B cell (primary cell): ENCODE measurements around the gene UBASH3B. TPM values are rescaled to one million over a fixed set of nuclear protein-coding genes. Genes with fewer than 3 reads are reported as not detected.

Source experiments
- ATAC-seq: fragments of 200-7000 bp; cut with Tn5 transposase; one replicate; pipeline ENCODE4 v1.10.0; 2021; ENCODE audit warnings: low read depth, mild to moderate bottlenecking, moderate number of reproducible peaks, moderate library complexity
- CTCF ChIA-PET: fragments of 350-600 bp; sonication (Branson Sonifier 250); formaldehyde crosslinking; loops from one replicate; lab custom pipeline; 2021; ENCODE audit warnings: antibody characterized with exemption, inconsistent platforms; lab: Charles Lee
- POLR2A ChIA-PET: fragments of 350-600 bp; sonication (Branson Sonifier 250); formaldehyde crosslinking; loops from one replicate; lab custom pipeline; 2021; ENCODE audit warnings: antibody characterized with exemption; lab: Charles Lee
- DNase-seq: peaks from one replicate; pipeline ENCODE4 v3.0.0; 2013
- H2AFZ ChIP-seq: 2 replicates; pipeline ENCODE4 v1.6.1; 2012; ENCODE audit warnings: mild to moderate bottlenecking, low read depth, low read length; ENCODE audit not compliant: insufficient read depth, poor library complexity, severe bottlenecking
- H3K27ac ChIP-seq, 2 donors: 1 replicate in 1 of 2; 2 replicates in 1 of 2; pipeline ENCODE4 v1.5.1; 2012 to 2013; ENCODE audit warnings: low read length in 2 of 2, mild to moderate bottlenecking in 2 of 2, moderate library complexity in 1 of 2
- H3K27me3 ChIP-seq, 4 experiments: fragments of 200-600 bp in 1 of 4; sonication (generic) in 1 of 4; replicated peaks in 1 of 4; 1 replicate in 2 of 4; 2 replicates in 2 of 4; pipeline versions ENCODE4 v1.6.1 to v1.7.0; 2013 to 2016; ENCODE audit warnings: low read length in 3 of 4, mild to moderate bottlenecking in 2 of 4, mixed read lengths in 1 of 4, moderate library complexity in 1 of 4; ENCODE audit not compliant: insufficient read depth in 4 of 4, control insufficient read depth in 3 of 4; ENCODE audit errors: control extremely low read depth in 1 of 4
- H3K36me3 ChIP-seq, 2 experiments: replicated peaks in 1 of 2; 1 replicate in 1 of 2; 2 replicates in 1 of 2; pipeline versions ENCODE4 v1.6.1 to v1.7.1; 2013; ENCODE audit warnings: low read length in 1 of 2; ENCODE audit not compliant: insufficient read depth in 2 of 2, control insufficient read depth in 1 of 2; ENCODE audit errors: control extremely low read depth in 1 of 2, extremely low read depth in 1 of 2
- H3K4me1 ChIP-seq, 2 donors: fragments of 200-600 bp in 1 of 2; sonication (generic) in 1 of 2; 1 replicate in 1 of 2; 2 replicates in 1 of 2; pipeline versions ENCODE4 v1.5.1 to v1.6.1; 2013 to 2017; ENCODE audit warnings: low read length in 2 of 2; ENCODE audit not compliant: control insufficient read depth in 2 of 2, insufficient read depth in 2 of 2
- H3K4me2 ChIP-seq: replicated peaks from 2 replicates; pipeline ENCODE3; 2012; ENCODE audit warnings: mild to moderate bottlenecking, low read depth, low read length; ENCODE audit not compliant: poor library complexity, severe bottlenecking
- H3K4me3 ChIP-seq, 5 experiments: fragments of 200-600 bp in 1 of 5; sonication (generic) in 1 of 5; 1 replicate in 3 of 5; 2 replicates in 2 of 5; pipeline versions ENCODE4 v1.5.1 to v1.7.0; 2011 to 2016; ENCODE audit warnings: low read length in 4 of 5, mild to moderate bottlenecking in 4 of 5, low read depth in 2 of 5, control low read depth in 1 of 5, moderate library complexity in 1 of 5; ENCODE audit not compliant: insufficient read depth in 1 of 5; ENCODE audit errors: control extremely low read depth in 1 of 5, extremely low read depth in 1 of 5
- H3K79me2 ChIP-seq: fragments of 200-600 bp; sonication (generic); one replicate; pipeline ENCODE4 v1.6.0; 2016; ENCODE audit warnings: low read length; ENCODE audit not compliant: control insufficient read depth, insufficient read depth
- H3K9ac ChIP-seq: fragments of 200-600 bp; sonication (generic); 2 replicates; pipeline ENCODE4 v1.6.1; 2017; ENCODE audit warnings: mild to moderate bottlenecking, low read length, moderate library complexity
- H3K9me3 ChIP-seq, 3 donors: one replicate each; pipeline versions ENCODE4 v1.6.1 to v1.7.1; 2013; ENCODE audit warnings: low read length in 2 of 3; ENCODE audit not compliant: control insufficient read depth in 2 of 3, insufficient read depth in 1 of 3; ENCODE audit errors: control extremely low read depth in 1 of 3
- H4K20me1 ChIP-seq: 2 replicates; pipeline ENCODE4 v1.6.0; 2012; ENCODE audit warnings: mild to moderate bottlenecking, low read length; ENCODE audit not compliant: insufficient read depth, control insufficient read depth, poor library complexity, severe bottlenecking
- H3K27ac Mint-ChIP-seq: one replicate; pipeline ENCODE4 v1.8.0; 2021; ENCODE audit warnings: mixed read lengths
- H3K27me3 Mint-ChIP-seq: one replicate; pipeline ENCODE4 v1.8.0; 2021; ENCODE audit warnings: mixed read lengths
- H3K4me1 Mint-ChIP-seq: one replicate; pipeline ENCODE4 v1.8.0; 2021; ENCODE audit warnings: mixed read lengths
- H3K4me3 Mint-ChIP-seq: one replicate; pipeline ENCODE4 v1.8.0; 2021; ENCODE audit warnings: mixed read lengths
- H3K9me3 Mint-ChIP-seq: one replicate; pipeline ENCODE4 v1.8.0; 2022; ENCODE audit warnings: mixed read lengths; ENCODE audit not compliant: insufficient read depth
- EZH2 ChIP-seq: IDR thresholded peaks from 2 replicates; pipeline ENCODE4 v1.6.1; 2012; ENCODE audit warnings: borderline replicate concordance, low read depth, mild to moderate bottlenecking, moderate library complexity, low read length; ENCODE audit not compliant: insufficient read depth, poor library complexity, severe bottlenecking
- WGBS: methylation state at CpG from one replicate; pipeline ENCODE4 v1.1.5; 2013; ENCODE audit warnings: missing lambda C conversion rate; ENCODE audit not compliant: insufficient coverage; 5-methylcytosine and 5-hydroxymethylcytosine counted together
- intact Hi-C: fragments of 100-400 bp; cut with micrococcal nuclease; formaldehyde crosslinking; loops from one replicate; pipeline ENCODE4 v1.10.0; 2022
- polyA plus RNA-seq: library from polyadenylated mRNA; depleted of rRNA; stranded (reverse); fragments of >200 nt; gene quantifications from 2 replicates; pipeline ENCODE4 v1.2.3, GENCODE V29; 2012
- total RNA-seq, 2 donors: library from RNA; stranded (reverse); fragments of 120-200 nt in 1 of 2; gene quantifications; 1 replicate in 1 of 2; 2 replicates in 1 of 2; pipeline versions ENCODE4 v1.2.3 to v1.2.4, GENCODE V29; 2013 to 2022
- TF ChIP-seq, protein P1 (sequence below): fragments of 200-600 bp; IDR thresholded peaks from one replicate; pipeline ENCODE4 v1.8.0; 2022; ENCODE audit warnings: antibody characterized with exemption, mild to moderate bottlenecking

UBASH3B gene
- total and polyA plus RNA-seq, 2 donors (not counting 1 experiment from before 2014, with no cell fraction given): 2.3 to 3.6 TPM

GRCh38 chr11:122769126-122769780, 113.7 kb downstream of the UBASH3B start:
- Histone ChIP-seq H3K4me3 (no peak overlapping the region), H3K9ac (no peak overlapping the region), H3K4me1 (no peaks in the 10 kb centered on the region), H4K20me1 (no peaks in the 10 kb centered on the region), H3K27me3 (no peaks in the 10 kb centered on the region), H3K79me2 (peaks cover 3% of the 10 kb centered on the region), H3K4me2 (no peak overlapping the region), H3K27ac (no peak overlapping the region), H2AFZ (no peak overlapping the region), H3K9me3 (peaks cover 0 to 4% (median 0%) of the 10 kb centered on the region in 3 donors), H3K36me3 (no peaks in the 10 kb centered on the region)
- Mint-ChIP-seq H3K27me3 (peaks cover 5% of the 10 kb centered on the region), H3K27ac (no peak overlapping the region), H3K4me3 (no peak overlapping the region), H3K4me1 (no peaks in the 10 kb centered on the region), H3K9me3 (no peaks in the 10 kb centered on the region)
- intact Hi-C loops: no loop called here
- DNase-seq (no peak), ATAC-seq (no peak)
- TF ChIP-seq EZH2: no peak
- TF ChIP-seq, protein P1, sequence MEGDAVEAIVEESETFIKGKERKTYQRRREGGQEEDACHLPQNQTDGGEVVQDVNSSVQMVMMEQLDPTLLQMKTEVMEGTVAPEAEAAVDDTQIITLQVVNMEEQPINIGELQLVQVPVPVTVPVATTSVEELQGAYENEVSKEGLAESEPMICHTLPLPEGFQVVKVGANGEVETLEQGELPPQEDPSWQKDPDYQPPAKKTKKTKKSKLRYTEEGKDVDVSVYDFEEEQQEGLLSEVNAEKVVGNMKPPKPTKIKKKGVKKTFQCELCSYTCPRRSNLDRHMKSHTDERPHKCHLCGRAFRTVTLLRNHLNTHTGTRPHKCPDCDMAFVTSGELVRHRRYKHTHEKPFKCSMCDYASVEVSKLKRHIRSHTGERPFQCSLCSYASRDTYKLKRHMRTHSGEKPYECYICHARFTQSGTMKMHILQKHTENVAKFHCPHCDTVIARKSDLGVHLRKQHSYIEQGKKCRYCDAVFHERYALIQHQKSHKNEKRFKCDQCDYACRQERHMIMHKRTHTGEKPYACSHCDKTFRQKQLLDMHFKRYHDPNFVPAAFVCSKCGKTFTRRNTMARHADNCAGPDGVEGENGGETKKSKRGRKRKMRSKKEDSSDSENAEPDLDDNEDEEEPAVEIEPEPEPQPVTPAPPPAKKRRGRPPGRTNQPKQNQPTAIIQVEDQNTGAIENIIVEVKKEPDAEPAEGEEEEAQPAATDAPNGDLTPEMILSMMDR: no peak
- ChIA-PET POLR2A (no interaction called here), CTCF (interaction anchor here (1.0 to 1.2 kb wide), 2 partner anchors 13 to 136 kb away, joined by 4 to 6 read pairs; no protein-coding TSS in a partner anchor)
- WGBS: 100% methylated on average over 1 of the region's 4 CpGs

GRCh38 chr11:122772945-122773344, 117.4 kb downstream of the UBASH3B start:
- 83% methylated on average over 7 of the region's 7 CpGs for WGBS

More at GRCh38 chr11:122772945-122773344, 117.4 kb downstream of the UBASH3B start:
- DNase-seq: no peak
- H3K27ac Mint-ChIP-seq: no peak overlapping the region
- no peak for ATAC-seq
- intact Hi-C loops: no loop called here
- no peaks in the 10 kb centered on the region for H3K27me3 ChIP-seq
- no peaks in the 10 kb centered on the region for H3K79me2 ChIP-seq
- no peaks in the 10 kb centered on the region for H3K36me3 ChIP-seq
- TF ChIP-seq EZH2: no peak
- TF ChIP-seq, protein P1: no peak
- no peaks in the 10 kb centered on the region for H4K20me1 ChIP-seq
- no peak overlapping the region for H3K4me2 ChIP-seq
- no peaks in the 10 kb centered on the region for H3K9me3 Mint-ChIP-seq
- no peak overlapping the region for H3K4me3 ChIP-seq
- peaks cover 0 to 4% (median 0%) of the 10 kb centered on the region in 3 donors for H3K9me3 ChIP-seq
- H3K4me1 ChIP-seq: no peaks in the 10 kb centered on the region
- H2AFZ ChIP-seq: no peak overlapping the region
- H3K9ac ChIP-seq: no peak overlapping the region
- no peak overlapping the region for H3K4me3 Mint-ChIP-seq
- ChIA-PET CTCF (interaction anchor here (1.3 to 1.4 kb wide), 2 partner anchors 18 to 139 kb away, joined by 3 to 4 read pairs; no protein-coding TSS in a partner anchor), POLR2A (no interaction called here)
- H3K4me1 Mint-ChIP-seq: peaks cover 6% of the 10 kb centered on the region
- H3K27ac ChIP-seq: no peak overlapping the region
- H3K27me3 Mint-ChIP-seq: peaks cover 5% of the 10 kb centered on the region
